GM18907 (cell line): ENCODE measurements around the gene TTLL11.

Experiments
- ATAC-seq: cut with Tn5 transposase; IDR thresholded peaks from one replicate; pipeline ENCODE4 v1.9.1; 2021; ENCODE audit warnings: mild to moderate bottlenecking, moderate library complexity; ENCODE audit not compliant: unreplicated experiment

TTLL11 gene

DNA sequence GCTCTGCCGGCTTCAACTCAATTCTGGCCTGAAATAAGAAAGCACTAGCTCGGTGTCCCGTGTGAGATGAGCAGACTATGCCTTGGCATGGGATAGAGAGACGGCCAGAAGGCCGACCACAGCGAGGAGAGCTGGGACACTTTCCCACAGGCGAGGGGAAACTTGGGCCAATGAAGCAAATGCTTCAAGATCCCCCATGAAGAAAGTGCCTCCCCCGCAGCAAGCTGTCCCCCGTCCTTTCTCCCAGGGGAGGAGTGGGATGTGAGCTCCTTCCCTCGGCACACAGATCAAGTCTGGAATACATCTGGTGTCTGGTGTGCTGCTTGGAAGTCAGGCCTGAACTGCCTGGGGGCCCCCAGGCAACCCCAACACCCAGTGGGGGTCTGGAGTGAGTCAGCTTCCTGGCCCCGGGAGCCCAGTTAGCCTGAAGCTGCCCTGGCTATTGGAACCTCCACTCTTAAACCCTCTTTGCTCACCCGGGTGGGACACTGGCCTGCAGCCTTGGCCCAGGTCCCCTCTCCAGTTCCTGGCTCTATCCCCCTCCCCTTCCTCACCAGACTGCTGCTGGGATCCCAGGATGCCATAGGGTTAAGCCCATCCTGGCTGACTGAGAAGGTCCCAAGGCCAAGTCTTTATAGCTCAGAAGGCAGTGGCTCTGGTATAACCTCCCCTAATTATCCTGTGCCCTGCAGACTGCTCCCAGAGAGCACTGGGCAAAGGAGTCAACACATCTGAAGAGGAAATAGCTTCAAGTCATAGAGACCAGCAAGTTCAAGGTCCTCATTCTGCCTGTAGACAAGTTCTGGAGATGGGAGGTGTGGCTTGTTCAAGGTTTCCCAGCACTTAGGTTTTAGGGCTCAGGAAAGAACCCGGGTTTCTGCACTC is 205.3 kb downstream of the TTLL11 start:
- ATAC-seq = no peak

DNA sequence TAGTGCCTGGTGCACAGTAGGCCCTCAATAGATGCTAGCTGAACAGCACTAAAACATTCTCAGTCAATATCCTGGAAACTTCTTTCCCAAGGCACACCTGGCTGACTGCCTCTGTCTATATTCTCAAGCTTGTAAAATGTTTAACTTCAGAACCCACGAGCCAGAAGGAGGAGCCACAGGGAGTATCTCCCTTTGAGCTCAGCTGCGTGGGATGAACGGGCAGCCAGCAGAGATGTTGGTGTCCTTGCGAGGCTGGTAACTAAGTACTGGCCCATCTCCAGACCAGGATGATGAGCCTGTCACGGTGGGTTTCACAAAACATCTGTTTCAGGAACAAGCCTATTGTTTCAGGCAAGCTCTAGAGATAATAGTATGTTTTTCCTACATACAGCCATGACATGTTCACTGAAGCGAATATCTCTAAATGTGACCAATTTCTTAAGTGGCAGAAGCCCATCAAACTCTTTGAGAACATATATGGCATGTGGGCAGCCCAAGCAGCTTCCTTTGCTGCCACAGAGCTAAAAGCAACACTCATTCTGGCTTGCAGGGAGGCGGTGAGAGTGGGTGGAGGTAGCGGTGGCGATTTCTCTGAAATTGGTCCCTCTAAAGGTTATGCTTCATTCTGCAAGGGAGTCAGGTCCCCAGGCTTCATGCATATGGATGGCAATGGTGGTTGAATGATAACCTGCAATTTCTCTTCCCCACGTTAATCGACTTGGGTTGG is 206.2 kb downstream of the TTLL11 start:
- no peak for ATAC-seq

DNA sequence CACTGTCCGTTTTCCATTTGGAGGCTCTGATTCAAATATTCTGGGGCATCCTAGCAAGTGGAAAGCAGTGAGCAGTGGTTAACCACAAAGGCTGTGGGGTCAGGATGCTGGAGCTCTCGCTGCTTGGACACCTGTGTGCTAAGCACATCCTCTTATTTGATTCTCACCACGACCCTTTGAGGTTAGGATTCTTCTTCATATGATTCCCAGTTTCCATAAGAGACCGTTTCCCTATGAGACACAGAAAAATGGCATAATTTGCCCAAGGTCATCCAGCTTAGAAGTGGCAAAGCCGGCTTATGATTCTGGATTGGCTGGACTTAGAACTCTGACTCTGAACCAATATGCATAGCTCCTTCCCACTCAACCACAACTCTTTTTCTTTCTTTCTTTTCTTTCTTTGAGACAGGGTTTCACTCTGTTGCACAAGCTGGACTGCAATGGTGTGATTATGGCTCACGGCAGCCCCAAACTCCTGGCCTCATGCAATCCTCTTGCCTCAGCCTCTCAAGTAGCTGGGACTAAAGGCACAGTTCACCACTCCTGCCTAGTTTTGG is 207.7 kb downstream of the TTLL11 start:
- no peak for ATAC-seq

DNA sequence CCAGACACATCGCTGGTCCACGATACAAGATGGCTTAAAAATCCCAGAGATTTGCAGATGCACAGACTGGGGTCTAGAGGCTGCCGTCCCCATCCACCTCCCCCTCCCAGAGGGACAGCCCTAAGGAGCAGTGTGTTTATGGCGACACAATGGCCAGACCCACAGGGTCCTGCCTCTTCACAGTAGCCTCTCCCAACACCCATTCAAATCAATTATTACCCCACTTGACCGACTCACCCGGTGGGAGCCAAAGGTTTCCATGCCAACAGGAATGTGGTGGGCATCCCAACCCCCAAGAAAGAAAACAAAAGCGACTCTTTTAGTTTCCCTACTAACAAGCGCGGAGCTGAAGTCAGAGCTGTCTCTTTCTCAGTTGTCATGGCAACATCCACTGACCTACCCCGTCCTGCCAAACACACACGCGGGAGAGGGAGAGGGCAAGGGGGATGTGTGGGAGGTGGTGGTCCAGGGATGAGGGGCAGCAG is 209.0 kb downstream of the TTLL11 start:
- ATAC-seq = no peak

DNA sequence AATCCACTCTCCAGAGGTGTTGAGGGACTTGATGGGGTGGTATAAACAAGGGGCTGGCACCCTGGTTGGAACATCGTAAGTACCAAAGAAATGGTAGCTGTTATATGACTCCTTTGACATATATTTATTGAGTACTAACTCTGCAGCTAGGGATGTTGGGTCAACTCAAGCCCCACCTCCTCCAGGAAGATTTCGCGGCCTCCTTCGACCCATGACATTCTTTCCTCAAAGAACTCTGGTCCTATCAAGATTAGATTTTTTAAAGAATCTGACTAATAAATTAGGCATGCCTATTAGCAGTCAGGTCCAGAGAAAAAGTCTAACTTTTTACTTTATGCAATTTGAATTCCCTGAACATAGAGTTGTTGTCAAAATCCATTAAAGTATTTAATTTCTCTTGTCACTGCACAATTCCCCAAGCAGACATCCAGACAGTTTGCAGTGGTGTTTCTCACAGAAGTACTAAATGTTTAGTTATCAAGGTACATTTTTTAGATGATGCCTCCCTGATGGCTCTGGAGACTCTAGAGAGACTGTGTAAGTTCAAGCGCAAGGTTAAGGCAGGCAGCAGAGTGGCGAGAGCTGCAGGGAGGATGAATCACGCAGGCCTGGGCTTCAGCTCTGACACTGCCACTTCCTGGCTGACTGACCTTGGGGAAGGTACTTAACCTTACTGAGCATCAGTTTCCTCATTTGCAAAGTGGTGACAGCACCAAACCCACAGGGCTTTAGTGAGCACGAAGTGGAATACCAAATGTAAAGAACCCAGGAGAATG is 209.6 kb downstream of the TTLL11 start:
- ATAC-seq = no peak

DNA sequence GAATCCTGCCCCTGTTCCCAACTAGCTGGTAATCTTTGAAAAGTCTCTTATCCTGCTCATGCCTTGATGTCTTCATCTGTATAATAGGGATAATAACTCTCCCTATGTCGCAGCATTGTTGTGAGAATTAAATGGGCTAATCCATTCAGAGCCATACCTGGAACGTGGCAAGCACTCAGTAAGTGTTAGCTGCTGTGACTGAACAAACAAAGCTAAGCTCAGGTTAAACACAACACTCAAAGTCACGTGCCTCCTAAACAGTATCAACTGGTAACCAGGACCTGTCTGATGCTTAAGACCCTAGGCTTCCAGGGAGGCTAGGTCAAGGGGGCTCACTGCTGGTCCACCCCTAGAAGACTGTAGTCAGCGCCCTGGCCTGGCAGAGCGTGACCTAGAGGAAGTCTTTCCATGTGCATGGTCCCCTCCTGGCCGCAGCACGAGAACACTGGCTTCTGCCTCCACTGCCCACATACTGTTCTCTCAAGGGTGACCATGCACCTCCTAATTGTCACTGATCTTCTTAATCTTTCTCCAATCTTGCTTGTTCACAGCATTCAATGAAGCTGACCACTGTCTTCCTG is 211.1 kb downstream of the TTLL11 start:
- no peak for ATAC-seq

DNA sequence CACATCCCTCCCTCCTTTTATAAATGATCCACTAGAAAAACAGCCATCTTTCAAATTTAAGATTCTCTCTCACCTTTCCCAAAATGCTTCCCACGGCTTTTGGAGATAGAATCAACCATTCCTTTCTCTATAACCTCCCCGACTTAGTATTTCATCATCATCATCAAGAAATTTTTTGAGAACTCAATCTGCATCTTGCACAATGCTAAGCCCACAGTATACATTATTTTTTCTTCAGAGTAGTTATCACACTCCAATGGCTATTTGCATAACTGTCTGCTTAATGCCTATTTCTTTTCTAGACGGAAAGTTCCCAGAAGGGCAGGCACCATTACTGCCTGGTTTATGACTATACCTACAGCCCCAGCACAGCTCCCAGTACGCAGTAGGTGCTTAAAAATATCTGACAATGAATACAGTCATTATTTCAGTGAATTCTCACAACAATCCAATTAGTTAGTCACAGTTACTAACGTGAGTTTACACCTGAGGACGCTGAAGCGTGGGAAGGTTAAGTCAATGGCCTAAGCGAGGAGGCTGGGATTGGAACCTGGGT is 212.7 kb downstream of the TTLL11 start:
- no peak for ATAC-seq

DNA sequence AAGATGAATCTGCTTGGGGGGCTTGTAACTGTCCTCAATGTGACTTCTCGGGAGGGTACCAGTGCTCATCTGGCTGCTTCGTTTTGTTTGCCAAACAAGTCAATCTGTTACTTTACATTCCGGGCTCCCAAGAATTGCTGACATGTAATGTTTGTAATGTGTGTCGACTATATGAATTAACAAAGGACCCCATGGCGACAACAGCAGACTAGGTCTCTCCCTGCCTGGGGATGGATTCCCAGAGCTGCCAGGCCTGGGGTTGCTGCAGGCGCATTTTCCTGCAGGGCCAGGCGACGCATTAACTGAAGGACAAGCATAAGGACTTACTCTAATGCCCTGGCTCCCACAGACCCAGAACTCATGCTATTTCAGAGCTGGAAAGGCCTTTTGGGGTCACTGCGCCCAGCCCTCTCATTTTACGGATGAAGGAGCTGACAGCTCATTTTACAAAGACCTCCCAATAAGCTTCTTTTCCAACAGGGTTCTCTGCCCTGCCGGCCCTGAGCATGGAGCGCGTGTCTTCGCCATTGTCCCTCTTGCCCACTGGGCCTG is 214.8 kb downstream of the TTLL11 start:
- ATAC-seq = no peak

DNA sequence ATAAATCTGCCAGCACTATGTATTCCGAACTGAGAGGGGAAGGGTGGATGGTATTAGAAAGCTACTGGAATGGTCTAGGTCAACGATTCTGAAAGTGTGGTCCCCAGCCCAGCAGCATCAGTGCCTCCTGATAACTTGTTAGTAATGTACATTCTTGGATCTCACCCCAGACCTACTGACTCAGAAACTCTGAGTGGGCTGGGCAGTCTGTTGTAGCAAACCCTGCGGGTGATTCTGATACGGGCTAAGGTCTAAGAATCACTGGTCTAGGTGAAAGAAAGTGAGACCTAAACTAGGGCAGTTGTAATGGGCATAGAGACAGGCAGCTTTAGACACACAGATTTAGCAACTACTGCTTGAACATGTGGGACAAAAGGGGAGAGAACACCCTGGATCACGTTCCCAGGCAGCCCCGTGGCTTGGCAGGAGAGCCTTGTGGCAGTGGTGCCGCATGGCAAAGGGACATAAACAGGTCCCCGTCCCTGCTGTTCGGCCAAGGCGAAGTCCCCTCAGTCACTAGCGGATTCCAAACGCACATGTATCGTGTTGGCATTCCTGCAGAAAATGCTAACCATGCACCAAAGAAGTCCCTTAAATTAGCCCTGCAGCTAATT is 216.3 kb downstream of the TTLL11 start:
- no peak for ATAC-seq

DNA sequence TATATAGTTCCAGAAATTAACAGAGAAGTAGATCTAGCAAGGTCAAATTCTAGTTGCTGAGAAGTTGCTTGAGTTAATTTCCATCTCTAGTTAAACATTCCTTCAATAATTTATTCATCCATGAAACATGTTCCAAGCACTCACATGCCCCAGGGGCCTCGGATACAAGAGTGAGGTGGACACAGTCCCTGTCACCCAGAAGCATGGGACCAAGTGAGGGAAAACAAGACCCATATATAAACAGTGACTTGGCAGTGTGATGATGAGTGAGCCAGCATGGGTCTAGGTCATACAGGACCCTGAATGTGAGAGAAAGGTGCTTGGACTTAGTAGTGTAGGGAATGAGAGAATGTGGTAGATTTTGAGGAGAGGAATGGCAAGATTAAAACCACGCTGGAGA is 216.9 kb downstream of the TTLL11 start:
- no peak for ATAC-seq

DNA sequence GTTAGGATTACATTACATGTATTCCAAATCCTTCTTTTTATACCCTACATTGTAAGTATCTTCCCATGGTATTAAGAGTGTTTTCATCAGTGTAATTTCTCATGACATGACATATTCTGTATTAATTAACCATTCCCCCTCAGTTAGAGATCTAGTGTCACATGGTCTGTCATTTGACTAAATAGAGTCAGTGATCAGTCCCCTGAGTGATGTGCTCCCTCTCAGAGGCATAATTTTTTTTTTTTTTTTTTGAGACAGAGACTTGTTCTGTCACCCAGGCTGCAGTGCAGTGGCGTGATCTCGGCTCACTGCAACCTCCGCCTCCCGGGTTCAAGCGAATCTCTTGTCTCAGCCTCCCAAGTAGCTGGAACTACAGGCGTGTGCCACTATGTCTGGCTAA is 218.6 kb downstream of the TTLL11 start:
- no peak for ATAC-seq

DNA sequence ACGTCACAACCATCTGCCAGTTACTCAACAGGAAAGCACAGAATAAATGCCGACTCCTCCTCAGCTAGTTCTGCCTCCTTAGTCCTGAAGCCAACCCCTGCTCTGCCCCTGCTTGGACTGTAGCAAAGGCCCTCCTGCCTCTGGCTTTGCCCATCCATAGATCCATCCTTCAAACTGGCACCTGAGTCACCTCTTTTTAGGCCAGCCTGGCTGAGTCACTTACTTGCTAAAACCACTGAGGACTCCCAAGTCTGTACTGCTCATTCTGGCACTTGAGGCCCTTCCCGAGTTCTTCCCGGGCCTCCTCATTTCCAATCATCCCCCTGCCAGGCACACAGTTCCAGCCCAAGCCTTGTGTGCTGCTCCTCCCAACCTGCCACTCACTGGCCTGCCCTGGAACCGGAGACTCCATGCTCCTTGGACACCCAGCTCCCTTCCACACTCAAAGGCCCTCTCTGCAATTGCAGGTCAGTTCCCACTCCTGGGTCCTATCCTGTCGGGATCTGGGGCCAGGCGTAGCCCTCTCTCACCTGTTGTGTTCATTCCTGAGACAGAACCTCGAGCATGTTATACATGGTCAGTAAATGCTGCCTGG is 221.6 kb downstream of the TTLL11 start:
- no peak for ATAC-seq

DNA sequence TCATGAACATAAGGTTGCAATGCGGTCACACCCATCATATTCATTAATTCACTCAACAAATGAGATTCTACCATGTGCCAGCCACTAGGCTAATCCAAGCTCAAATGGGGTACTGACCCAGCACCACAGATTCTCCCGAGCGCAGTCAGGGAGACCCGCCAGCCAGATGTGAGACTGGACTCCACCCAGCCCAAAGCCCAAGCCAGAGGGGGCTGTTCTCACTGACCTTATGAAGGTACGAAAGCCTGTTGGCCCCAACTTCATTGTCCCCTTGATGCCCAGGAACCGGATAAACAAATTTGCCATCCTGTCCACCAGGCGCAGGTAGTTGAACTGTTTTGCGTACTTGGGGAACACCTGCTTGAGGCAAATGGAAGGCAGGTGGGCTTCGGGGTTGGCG is 222.8 kb downstream of the TTLL11 start:
- ATAC-seq = no peak

DNA sequence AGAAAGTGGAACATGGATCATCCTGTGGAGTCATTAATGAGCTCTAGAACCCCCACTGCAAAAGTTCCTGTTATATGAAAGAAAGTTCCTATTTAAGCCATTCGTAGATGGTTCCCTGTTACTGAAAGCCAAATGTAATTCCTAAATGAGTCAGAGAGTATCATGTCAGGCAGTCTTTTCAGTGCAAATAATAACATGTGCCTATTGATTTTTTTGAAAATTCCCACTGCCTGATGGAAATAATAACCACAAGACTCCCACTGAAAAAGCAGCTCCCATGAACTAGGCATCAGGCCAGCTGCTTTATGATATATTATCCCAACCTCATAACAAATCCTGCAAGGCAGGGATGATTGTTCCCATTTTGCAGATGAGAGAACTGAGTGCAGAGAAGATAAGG is 224.5 kb downstream of the TTLL11 start:
- no peak for ATAC-seq

DNA sequence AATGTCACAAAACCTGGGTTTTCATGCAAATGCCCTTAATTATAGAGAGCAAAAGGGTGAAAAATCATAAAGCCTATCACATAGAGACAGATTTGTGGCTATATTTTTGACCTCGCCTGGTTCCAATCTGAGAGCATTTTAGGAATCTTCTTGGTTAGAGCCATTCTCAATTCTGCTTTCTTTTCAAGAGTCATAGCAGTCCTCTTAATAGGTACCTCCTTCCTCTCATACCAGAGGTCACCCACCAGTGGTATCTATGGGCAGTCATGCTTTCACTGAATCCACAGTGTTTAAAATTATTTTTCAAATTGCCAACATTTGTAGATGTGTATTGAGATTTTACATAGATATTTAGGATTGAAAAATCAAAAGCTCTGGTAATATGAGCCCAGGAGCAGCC is 226.2 kb downstream of the TTLL11 start:
- no peak for ATAC-seq

DNA sequence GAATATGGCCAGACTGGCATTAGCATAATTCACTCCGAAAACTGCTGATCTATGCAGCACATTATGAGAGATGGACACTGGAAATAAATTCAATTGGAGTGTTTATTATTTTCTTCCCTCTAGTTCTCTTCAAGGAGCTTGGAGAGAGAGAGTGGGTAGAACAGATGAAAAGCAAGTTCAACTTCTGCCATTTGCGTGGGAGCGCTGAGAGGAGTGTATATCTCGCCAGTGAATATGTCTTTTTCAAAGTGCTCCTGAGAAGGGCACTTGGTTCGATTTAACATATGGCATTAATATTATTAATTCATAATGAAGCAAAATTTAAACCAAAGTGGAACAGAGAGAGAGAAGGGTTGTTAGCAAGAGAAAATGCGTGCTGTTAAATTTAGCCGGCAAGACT is 227.2 kb downstream of the TTLL11 start:
- ATAC-seq = no peak

DNA sequence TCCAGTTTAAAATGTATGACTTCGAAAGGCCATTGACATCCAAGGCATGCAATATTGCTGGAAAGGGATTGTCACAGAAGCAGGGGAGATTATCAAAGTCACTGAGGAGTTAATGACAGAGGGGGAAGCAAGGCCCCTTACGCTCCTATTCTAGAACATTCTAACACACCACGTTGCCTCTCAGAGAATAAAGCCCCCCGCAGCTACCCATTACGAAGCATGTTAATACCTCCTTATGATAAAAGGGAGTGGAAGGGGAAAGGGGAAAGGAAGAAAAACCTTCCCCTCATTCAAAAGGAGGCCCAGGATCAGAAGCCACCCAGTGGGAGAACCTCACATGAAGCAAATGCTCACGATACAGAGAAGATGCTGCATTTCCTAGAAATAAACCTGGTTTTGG is 228.0 kb downstream of the TTLL11 start:
- no peak for ATAC-seq

DNA sequence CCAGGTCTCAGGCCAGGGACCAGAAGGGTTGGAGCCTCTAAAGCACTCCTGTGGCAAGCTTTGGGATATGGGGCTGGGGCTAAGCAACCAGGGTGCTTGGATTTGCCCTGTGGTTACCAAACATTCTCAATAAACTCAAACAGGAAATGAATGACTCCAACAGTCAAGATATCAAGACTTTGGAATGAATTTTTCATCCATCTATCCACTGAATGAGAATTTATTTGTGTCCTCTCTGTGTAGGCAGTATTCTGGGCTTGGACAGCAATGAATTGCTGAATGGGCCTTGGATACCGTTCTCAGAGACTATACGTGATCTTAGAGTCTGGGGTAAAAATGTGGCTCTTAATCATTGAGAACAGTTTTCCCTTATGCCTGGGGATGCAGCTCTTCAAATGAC is 229.2 kb downstream of the TTLL11 start:
- ATAC-seq = no peak
